GM19324 (cell line): ENCODE measurements around the gene UNC13D.
"Not testable (repeated sequence)": the region's sequence is repeated elsewhere in the genome, so short reads cannot be mapped to it uniquely, and the experiment has no call there.

Experiments used
- ATAC-seq: cut with Tn5 transposase; IDR thresholded peaks from one replicate; pipeline ENCODE4 v1.9.1; 2021; ENCODE audit warnings: mild to moderate bottlenecking, moderate library complexity; ENCODE audit not compliant: unreplicated experiment, low FRiP score

Gene UNC13D

DNA sequence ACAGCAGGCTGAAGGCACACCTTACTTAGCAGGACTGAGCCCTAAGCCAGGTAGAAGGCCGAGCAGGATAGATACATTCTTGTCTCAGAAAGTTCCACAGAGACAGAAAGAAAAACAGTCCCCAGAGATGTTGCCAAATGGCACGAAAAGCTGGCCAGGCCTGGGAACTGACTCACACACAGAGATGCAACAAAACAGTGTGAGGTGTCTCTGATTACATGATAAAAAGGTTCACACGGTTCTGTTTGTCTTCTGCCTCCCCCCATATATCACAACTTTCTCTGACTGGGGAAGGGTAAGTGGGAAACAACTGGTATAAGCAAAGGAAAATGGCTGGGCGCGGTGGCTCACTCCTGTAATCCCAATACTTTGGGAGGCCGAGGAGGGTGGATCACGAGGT is 9.2 kb upstream of the UNC13D start:
- ATAC-seq: no peak

DNA sequence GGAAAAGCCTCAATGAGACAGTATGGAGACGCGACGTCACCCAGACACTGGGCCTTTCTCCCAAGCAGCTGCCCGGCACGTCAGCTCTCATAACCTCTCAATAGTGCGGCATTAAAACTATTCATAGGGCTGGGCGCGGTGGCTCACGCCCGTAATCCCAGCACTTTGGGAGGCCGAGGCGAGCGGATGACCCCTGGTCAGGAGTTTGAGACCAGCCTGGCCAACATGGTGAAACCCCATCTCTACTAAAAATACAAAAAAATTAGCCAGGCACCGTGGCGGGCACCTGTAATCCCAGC is 7.4 kb upstream of the UNC13D start:
- ATAC-seq: not testable (repeated sequence)

DNA sequence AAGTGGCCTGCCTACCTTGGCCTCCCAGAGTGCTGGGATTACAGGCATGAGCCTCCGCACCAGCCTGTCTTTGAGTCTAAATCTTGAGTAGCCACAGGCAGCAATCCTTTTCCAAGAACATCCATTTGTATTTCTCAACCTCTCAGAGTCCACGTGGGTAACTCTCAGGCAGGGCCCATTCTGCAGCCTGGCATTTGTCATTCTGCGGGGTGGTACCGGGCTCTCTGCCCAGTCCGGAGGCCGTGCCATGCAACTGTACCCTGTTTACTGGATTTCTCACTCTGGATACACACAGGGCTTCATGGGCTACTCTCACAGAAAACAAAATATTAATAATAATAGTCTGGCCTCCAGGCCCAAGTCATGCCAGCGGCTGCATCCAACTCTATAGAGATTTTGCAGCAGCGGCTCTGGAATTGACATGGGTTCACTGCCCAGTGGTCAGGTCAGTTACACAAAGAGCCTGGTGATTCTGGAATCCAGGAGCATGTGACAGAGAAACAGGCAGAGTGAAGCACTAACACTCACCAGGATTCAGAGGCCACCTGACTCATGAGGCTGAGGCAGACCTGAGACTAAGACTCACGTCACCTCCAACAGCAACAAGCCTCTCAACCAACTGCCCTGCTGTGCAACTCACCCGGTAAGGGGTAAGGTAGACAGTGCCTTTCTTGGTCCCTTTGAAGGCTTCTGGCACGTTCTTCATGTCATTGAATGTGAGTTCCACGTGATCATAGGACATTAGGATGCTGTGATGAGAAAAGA is 6.9 kb upstream of the UNC13D start:
- no peak for ATAC-seq

GRCh38 chr17:75849724-75850123 is 5.5 kb upstream of the UNC13D start:
- no peak for ATAC-seq

DNA sequence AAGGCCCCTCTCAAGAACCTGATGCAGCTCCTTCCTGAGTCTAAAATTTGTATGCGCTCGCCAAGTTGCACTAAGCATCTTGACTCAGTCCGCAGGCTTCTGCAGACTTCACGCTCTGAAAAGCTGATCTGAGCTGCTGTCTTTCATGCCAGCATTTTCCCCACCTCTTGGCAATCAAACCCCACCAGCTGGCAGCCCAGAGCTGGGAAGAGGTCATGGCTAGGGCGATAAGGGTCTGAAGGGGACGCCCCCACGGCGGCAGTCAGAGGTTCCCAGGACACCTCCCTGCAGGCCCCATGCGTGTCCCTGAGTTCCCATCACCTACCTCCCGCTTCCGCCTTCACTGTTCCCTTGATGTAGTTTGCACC is 5.1 kb upstream of the UNC13D start:
- no peak for ATAC-seq

DNA sequence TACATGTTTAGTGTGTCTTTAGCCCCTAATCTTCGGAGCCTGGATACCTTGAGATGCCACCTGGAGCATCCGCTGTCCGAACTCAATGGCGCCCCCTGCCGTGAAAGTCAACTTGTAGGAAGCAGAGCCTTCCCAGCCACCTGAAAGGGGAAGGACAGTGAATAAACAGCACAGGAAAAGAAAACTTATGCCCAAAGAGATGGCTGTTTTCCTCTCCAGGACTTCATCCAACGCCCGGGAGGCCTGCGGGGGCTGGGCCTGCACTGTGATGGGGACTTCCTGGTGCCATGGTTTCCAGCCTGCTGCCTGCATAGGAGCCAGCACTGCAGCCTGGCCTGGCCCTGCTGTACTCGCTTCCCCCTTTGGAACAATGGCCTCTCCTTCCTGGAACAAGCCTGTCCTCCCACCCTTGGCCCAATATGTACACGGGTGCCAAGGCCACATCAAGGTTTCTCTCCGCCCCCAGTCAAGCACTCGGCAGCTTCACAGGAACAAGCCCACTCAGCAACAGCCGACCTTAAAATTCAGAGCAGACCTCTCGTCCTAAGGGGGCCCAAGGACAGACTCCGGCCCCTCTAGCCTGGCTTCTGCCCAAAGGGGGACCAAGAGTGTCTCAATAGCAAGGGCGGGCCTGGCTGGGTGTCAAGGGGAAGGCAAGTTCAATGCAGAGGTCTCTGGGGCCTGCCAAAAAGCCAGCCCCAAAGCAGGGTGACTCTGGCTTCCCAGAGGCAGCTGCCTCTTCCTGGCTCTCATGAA is 4.5 kb upstream of the UNC13D start:
- ATAC-seq: no peak

GRCh38 chr17:75847614-75848522 is 3.7 kb upstream of the UNC13D start:
- no peak for ATAC-seq

DNA sequence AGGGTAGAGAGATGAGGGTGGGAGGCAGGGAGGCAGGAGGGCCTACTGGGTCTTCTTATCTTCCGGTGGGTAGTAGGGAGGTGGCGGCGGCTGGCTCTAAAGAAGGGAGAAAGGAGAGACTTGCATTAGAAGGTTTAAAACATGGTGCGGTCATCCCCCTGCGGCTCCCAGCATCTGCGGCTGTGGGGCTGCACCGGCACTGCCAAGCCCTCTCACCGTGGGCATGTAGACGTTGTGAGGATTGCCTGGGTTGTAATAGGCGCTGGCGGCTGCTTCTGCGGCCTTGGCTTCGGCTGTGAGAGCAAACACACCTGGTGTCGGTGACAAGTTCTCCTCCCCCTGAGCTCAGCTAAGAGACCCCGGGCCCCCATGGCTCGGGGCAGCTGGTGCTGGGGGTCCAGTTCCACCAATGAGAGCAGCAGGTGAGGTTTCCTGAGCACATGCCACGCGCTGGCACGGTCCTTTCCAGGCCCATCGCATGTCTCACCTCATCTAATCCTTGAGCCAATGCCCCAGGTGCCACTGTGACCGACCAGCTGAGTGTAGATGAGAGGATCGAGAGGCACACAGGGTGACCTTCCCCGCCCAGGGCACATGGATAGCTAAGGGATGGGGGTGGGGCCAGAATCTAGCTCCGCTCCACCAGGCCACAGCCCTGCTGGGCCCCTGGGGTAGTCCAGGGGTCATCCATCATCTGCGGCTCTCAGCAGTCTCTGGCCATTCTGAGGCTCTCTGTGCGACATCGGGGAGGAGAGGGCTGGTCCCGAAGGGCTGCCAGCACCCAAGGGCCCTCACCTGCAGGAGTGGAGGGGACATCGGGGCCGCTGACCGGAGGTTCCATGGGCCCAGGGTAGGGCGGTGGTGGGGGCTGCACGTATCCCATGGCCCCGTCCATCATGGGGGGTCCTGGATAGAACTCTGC is 2.7 kb upstream of the UNC13D start:
- ATAC-seq: no peak

DNA sequence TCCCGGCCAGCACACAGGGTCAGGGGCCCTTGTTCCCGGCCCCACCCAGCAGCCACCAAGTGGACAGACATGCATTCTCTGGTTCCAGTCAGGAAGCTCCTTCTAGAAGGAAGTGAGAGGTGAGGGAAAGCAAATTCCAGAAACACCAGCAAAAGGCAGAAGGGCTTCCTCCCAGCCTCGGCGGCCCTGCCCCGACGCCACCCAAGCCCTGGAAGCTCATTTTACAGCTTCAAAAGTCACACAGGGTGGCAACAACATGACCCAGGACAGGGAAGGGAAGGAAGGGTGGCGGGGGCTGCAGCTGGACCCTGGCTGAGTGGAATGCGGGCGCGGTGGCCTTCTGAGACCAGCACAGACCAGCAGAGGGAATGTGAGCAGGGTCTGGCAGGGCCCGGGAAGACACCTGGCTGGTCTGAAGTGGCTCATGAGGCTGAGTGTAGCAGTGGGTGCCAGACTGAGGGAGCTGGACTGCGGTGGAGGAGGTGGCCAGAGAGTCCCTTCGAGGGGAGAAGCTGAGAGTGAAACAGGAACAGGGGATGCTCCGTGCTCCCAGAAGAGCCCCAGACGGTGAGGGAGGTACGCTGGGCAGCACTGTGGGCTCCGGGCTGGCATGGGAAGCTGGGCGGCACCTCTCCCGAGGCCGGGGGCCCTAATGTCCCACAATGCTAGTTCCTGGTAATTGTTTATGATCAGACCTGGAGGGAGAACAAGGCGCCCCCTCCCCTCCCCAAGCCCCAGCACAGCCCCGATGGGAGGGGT is 1.9 kb upstream of the UNC13D start:
- no peak for ATAC-seq

- ATAC-seq: peak; percentile 44
Observed at GRCh38 chr17:75845058-75845711, 981 bp upstream of the UNC13D start.

GRCh38 chr17:75844530-75845057 is 390 bp upstream of the UNC13D start:
- ATAC-seq: no peak

DNA sequence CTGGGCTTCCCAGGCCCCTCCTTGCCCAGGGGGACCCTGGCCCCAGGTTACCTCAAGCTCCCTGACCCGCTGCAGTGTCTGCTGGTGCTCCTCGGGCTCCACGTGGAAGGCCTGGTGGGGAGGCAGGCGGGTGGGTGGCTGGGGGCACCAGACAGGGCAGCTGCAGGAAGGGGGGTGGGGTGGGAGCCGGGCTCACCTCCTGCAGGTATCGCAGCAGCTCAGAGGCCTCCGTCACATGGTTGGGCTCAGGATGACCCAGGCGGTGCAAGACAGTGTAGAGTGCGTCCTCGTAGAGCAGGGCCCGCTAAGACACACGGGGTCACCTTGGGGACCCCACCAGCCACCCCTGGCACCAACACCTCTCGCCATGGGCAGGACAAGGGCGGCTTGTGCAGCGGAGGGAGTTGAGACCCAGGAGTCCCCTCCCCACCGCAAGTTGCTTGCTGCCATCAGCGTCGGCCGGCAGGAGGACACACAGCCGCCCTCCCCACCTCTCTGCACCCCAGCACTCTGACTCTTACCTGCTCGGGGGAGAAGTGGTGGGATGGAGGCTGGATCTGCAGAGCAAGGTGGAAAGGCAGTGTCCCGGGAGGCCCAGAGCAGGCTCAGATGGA is 1.1 kb downstream of the UNC13D start:
- no peak for ATAC-seq

DNA sequence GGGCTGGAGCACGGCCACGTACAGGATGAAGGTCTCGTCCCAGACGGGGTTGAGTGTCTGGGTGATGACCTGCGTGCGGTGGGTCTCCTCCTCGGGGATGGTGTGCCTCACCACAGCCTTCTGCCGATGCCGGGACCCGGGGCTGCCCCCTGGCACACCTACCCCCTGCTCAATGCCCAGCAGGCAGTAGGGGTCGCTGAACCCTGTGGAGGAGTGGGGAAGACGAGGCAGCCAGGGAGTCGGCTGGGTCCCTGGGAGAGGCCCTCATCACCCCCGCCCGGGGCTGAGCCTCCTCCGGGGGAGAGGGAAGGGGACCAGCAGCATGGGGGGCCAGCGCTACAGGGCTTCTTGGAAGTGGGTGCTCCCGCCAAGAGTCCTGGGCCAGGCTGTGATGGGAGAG is 1.8 kb downstream of the UNC13D start:
- ATAC-seq: no peak

GRCh38 chr17:75840799-75841164 is 3.4 kb downstream of the UNC13D start:
- no peak for ATAC-seq

- ATAC-seq: no peak
Observed at GRCh38 chr17:75839942-75840798, 4.0 kb downstream of the UNC13D start.

DNA sequence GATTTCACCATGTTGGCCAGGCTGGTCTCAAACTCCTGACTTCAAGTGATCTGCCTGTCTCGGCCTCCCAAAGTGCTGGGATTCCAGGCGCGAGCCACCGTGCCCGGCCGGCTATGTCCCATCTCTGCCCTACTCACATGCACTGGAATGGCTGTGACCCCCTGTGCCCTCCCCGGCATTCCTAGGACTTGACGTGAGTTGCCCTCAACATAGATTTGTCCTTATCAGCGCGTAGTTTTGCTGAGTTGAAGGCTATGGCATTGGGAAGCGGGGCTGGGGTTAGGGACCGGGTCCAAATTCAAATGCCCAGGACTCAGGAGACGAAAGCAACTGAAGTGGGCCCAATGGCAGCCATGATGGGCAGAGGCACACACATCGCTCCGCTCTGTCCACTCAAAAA is 5.8 kb downstream of the UNC13D start:
- no peak for ATAC-seq

DNA sequence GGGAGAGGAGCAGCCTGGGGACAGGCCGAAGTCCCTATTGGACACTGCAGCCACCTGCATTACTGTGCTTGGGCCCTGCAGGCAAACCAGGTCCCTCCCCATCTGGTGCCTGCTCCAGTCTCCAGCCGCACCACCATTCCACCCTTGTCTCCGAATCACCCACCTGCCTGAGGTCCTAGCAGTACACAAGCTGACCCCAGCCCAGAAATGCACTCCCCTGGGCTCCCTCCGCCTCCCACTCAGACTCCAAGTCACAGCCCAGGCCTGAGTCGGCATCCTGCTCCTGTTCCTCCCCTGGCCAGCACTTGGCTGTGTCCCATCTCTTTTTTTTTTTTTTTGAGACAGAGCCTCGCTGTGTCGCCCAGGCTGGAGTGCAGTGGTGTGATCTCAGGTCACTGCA is 6.3 kb downstream of the UNC13D start:
- no peak for ATAC-seq

GRCh38 chr17:75836605-75837004 is 7.6 kb downstream of the UNC13D start:
- no peak for ATAC-seq
